Mesendoderm (in vitro differentiated cells): ENCODE results near the gene IL20RB.

Source experiments
- DNase-seq: peaks from one replicate; pipeline ENCODE4 v3.0.0; 2013
- H2AK5ac ChIP-seq: 2 replicates; pipeline ENCODE4 v1.6.1; 2013; ENCODE audit warnings: low read length, inconsistent platforms
- H2BK120ac ChIP-seq: 2 replicates; pipeline ENCODE4 v1.6.1; 2013; ENCODE audit warnings: low read depth, mild to moderate bottlenecking, low read length, moderate library complexity, mixed read lengths
- H2BK15ac ChIP-seq: replicated peaks from 2 replicates; pipeline ENCODE4 v1.6.1; 2013; ENCODE audit warnings: low read depth, mild to moderate bottlenecking, moderate library complexity
- H2BK5ac ChIP-seq: 2 replicates; pipeline ENCODE4 v1.6.1; 2013; ENCODE audit warnings: low read length, inconsistent platforms
- H3K18ac ChIP-seq: 2 replicates; pipeline ENCODE4 v1.6.1; 2013; ENCODE audit warnings: mild to moderate bottlenecking, low read length, mixed read lengths
- H3K23ac ChIP-seq: one replicate; pipeline ENCODE4 v1.6.1; 2013; ENCODE audit warnings: low read length
- H3K27ac ChIP-seq: 2 replicates; pipeline ENCODE4 v1.5.1; 2013; ENCODE audit warnings: low read depth, mild to moderate bottlenecking, inconsistent platforms, low read length, moderate library complexity
- H3K27me3 ChIP-seq: 2 replicates; pipeline ENCODE4 v1.6.1; 2013; ENCODE audit warnings: low read length, control low read depth, mild to moderate bottlenecking, inconsistent platforms; ENCODE audit not compliant: insufficient read depth, poor library complexity
- H3K36me3 ChIP-seq: 2 replicates; pipeline ENCODE4 v1.6.1; 2013; ENCODE audit warnings: low read length, inconsistent platforms; ENCODE audit not compliant: control insufficient read depth, insufficient read depth
- H3K4ac ChIP-seq: one replicate; pipeline ENCODE4 v1.6.1; 2013; ENCODE audit warnings: low read depth, mild to moderate bottlenecking, low read length, moderate library complexity
- H3K4me1 ChIP-seq: 2 replicates; pipeline ENCODE4 v1.6.1; 2013; ENCODE audit warnings: low read depth, low read length, inconsistent platforms; ENCODE audit not compliant: control insufficient read depth
- H3K4me2 ChIP-seq: 2 replicates; pipeline ENCODE4 v1.6.1; 2013; ENCODE audit warnings: low read length
- H3K4me3 ChIP-seq: 2 replicates; pipeline ENCODE4 v1.5.1; 2013; ENCODE audit warnings: mild to moderate bottlenecking, low read length
- H3K56ac ChIP-seq: one replicate; pipeline ENCODE4 v1.6.1; 2013; ENCODE audit warnings: low read length
- H3K79me1 ChIP-seq: 2 replicates; pipeline ENCODE4 v1.6.1; 2013; ENCODE audit warnings: low read length, inconsistent platforms
- H3K79me2 ChIP-seq: 2 replicates; pipeline ENCODE4 v1.6.1; 2013; ENCODE audit warnings: mild to moderate bottlenecking, low read length; ENCODE audit not compliant: control insufficient read depth, insufficient read depth
- H3K9ac ChIP-seq: 2 replicates; pipeline ENCODE4 v1.6.1; 2013; ENCODE audit warnings: low read length, inconsistent platforms
- H4K5ac ChIP-seq: one replicate; pipeline ENCODE4 v1.6.1; 2013; ENCODE audit warnings: low read length
- H4K8ac ChIP-seq: one replicate; pipeline ENCODE4 v1.6.1; 2013; ENCODE audit warnings: low read depth, mild to moderate bottlenecking, control low read depth, low read length, moderate library complexity
- WGBS: extraction: QIAGEN DNeasy Blood & Tissue Kit; methylation state at CpG from one replicate; pipeline ENCODE4 v1.1.7; 2013; ENCODE audit warnings: low lambda C conversion rate, missing lambda C conversion rate; ENCODE audit not compliant: insufficient coverage; ENCODE audit errors: extremely low coverage; 5-methylcytosine and 5-hydroxymethylcytosine counted together

Gene IL20RB

GRCh38 chr3:136989781-136990524 lies 32.2 kb downstream of the IL20RB start:
- H3K23ac ChIP-seq: no peak overlapping the region

GRCh38 chr3:136990826-136991225 lies 33.0 kb downstream of the IL20RB start:
- no peak for DNase-seq
- Histone ChIP-seq H4K8ac (no peak overlapping the region), H4K5ac (no peak overlapping the region), H3K4me1 (no peaks in the 10 kb centered on the region), H3K27ac (no peak overlapping the region), H3K27me3 (no peaks in the 10 kb centered on the region), H3K56ac (no peak overlapping the region), H3K9ac (no peak overlapping the region), H3K4me2 (no peak overlapping the region), H3K79me1 (no peaks in the 10 kb centered on the region), H2BK5ac (no peak overlapping the region), H3K18ac (no peak overlapping the region), H2BK120ac (no peak overlapping the region), H3K79me2 (no peaks in the 10 kb centered on the region), H2BK15ac (no peak overlapping the region), H3K4ac (no peak overlapping the region), H3K4me3 (no peak overlapping the region), H2AK5ac (no peak overlapping the region), H3K23ac (no peak overlapping the region), H3K36me3 (no peaks in the 10 kb centered on the region)
- no CpG with 5 or more reads among the region's 4 CpGs for WGBS

More at GRCh38 chr3:136989781-136990524, 32.2 kb downstream of the IL20RB start:
- WGBS: no CpG with 5 or more reads among the region's 4 CpGs
- Histone ChIP-seq H4K5ac (no peak overlapping the region), H2BK5ac (no peak overlapping the region), H3K4me1 (no peaks in the 10 kb centered on the region), H3K79me2 (no peaks in the 10 kb centered on the region), H3K4me2 (no peak overlapping the region), H2AK5ac (no peak overlapping the region), H3K36me3 (no peaks in the 10 kb centered on the region), H3K27ac (no peak overlapping the region), H2BK15ac (no peak overlapping the region), H3K9ac (no peak overlapping the region), H3K4me3 (no peak overlapping the region), H3K56ac (no peak overlapping the region), H2BK120ac (no peak overlapping the region), H4K8ac (no peak overlapping the region), H3K79me1 (no peaks in the 10 kb centered on the region), H3K4ac (no peak overlapping the region), H3K18ac (no peak overlapping the region), H3K27me3 (no peaks in the 10 kb centered on the region)
- no peak for DNase-seq

- Histone ChIP-seq H4K5ac (no peak overlapping the region), H3K4me3 (no peak overlapping the region), H2BK120ac (no peak overlapping the region), H3K27me3 (no peaks in the 10 kb centered on the region), H3K18ac (no peak overlapping the region), H3K23ac (no peak overlapping the region), H3K4me2 (no peak overlapping the region), H4K8ac (no peak overlapping the region), H2AK5ac (no peak overlapping the region), H3K9ac (no peak overlapping the region), H2BK5ac (no peak overlapping the region), H3K79me1 (no peaks in the 10 kb centered on the region), H2BK15ac (no peak overlapping the region), H3K27ac (no peak overlapping the region), H3K79me2 (no peaks in the 10 kb centered on the region), H3K4me1 (no peaks in the 10 kb centered on the region), H3K36me3 (no peaks in the 10 kb centered on the region), H3K56ac (no peak overlapping the region), H3K4ac (no peak overlapping the region)
- no peak for DNase-seq
- WGBS: no CpG with 5 or more reads among the region's 2 CpGs
Measured at GRCh38 chr3:136992115-136992514, 34.3 kb downstream of the IL20RB start.

- Histone ChIP-seq H2BK15ac (no peak overlapping the region), H3K27me3 (no peaks in the 10 kb centered on the region), H4K5ac (no peak overlapping the region), H2BK5ac (no peak overlapping the region), H4K8ac (no peak overlapping the region), H3K79me1 (no peaks in the 10 kb centered on the region), H3K36me3 (no peaks in the 10 kb centered on the region), H3K9ac (no peak overlapping the region), H3K18ac (no peak overlapping the region), H3K4ac (no peak overlapping the region), H3K56ac (no peak overlapping the region), H3K23ac (no peak overlapping the region), H3K4me2 (no peak overlapping the region), H2BK120ac (no peak overlapping the region), H2AK5ac (no peak overlapping the region), H3K27ac (no peak overlapping the region), H3K4me3 (no peak overlapping the region), H3K79me2 (no peaks in the 10 kb centered on the region), H3K4me1 (no peaks in the 10 kb centered on the region)
- DNase-seq: no peak
- no CpG with 5 or more reads among the region's 8 CpGs for WGBS
Measured at GRCh38 chr3:136994772-136995516, 37.2 kb downstream of the IL20RB start.

- H3K9ac ChIP-seq: no peak overlapping the region
- no peak overlapping the region for H3K4ac ChIP-seq
- no peak overlapping the region for H3K4me2 ChIP-seq
- H2BK120ac ChIP-seq: no peak overlapping the region
- no peaks in the 10 kb centered on the region for H3K79me2 ChIP-seq
- DNase-seq: no peak
- H3K4me1 ChIP-seq: no peaks in the 10 kb centered on the region
- no peak overlapping the region for H3K23ac ChIP-seq
- H3K27me3 ChIP-seq: no peaks in the 10 kb centered on the region
- no peaks in the 10 kb centered on the region for H3K36me3 ChIP-seq
- no peak overlapping the region for H3K18ac ChIP-seq
- no peak overlapping the region for H3K56ac ChIP-seq
- no peak overlapping the region for H4K5ac ChIP-seq
- H3K79me1 ChIP-seq: no peaks in the 10 kb centered on the region
- H4K8ac ChIP-seq: no peak overlapping the region
- no CpG with 5 or more reads among the region's 1 CpG for WGBS
- H2AK5ac ChIP-seq: no peak overlapping the region
- no peak overlapping the region for H3K4me3 ChIP-seq
- H2BK15ac ChIP-seq: no peak overlapping the region
- H3K27ac ChIP-seq: no peak overlapping the region
- H2BK5ac ChIP-seq: no peak overlapping the region
Measured at GRCh38 chr3:136995652-136996051, 37.9 kb downstream of the IL20RB start.
